GM19455 (cell line): ENCODE results near the gene AEBP2.
"Not testable (repeated sequence)": the region's sequence is repeated elsewhere in the genome, so short reads cannot be mapped to it uniquely, and the experiment has no call there.

Source experiments
- ATAC-seq: cut with Tn5 transposase; IDR thresholded peaks from one replicate; pipeline ENCODE4 v1.9.1; 2021; ENCODE audit not compliant: unreplicated experiment

The AEBP2 gene

GRCh38 chr12:19421503-19422282 lies 17.6 kb upstream of the AEBP2 start:
- no peak for ATAC-seq

GRCh38 chr12:19423166-19423930 lies 15.9 kb upstream of the AEBP2 start:
- no peak for ATAC-seq

- no peak for ATAC-seq
Observed at GRCh38 chr12:19428246-19428645, 11.0 kb upstream of the AEBP2 start.

GRCh38 chr12:19429491-19429890 lies 9.8 kb upstream of the AEBP2 start:
- ATAC-seq, result not testable (repeated sequence)

- no peak for ATAC-seq
Observed at GRCh38 chr12:19430988-19431387, 8.3 kb upstream of the AEBP2 start.

- ATAC-seq, result peak; percentile 52
Observed at GRCh38 chr12:19431407-19432308, 7.6 kb upstream of the AEBP2 start.

GRCh38 chr12:19432309-19433170 lies 6.8 kb upstream of the AEBP2 start:
- no peak for ATAC-seq

- no peak for ATAC-seq
Observed at GRCh38 chr12:19434538-19434937, 4.8 kb upstream of the AEBP2 start.

GRCh38 chr12:19435831-19436497 lies 3.3 kb upstream of the AEBP2 start:
- ATAC-seq, result no peak

- no peak for ATAC-seq
Observed at GRCh38 chr12:19436931-19437330, 2.4 kb upstream of the AEBP2 start.

GRCh38 chr12:19437996-19438395 lies 1.3 kb upstream of the AEBP2 start:
- ATAC-seq, result no peak

GRCh38 chr12:19440019-19440858 lies 947 bp downstream of the AEBP2 start:
- ATAC-seq, result peak; percentile 45

GRCh38 chr12:19440916-19441315 lies 1.6 kb downstream of the AEBP2 start:
- no peak for ATAC-seq

GRCh38 chr12:19443585-19443984 lies 4.3 kb downstream of the AEBP2 start:
- no peak for ATAC-seq

GRCh38 chr12:19444097-19444496 lies 4.8 kb downstream of the AEBP2 start:
- no peak for ATAC-seq

GRCh38 chr12:19447386-19447785 lies 8.1 kb downstream of the AEBP2 start:
- no peak for ATAC-seq

- no peak for ATAC-seq
Observed at GRCh38 chr12:19449814-19450213, 10.5 kb downstream of the AEBP2 start.

GRCh38 chr12:19450362-19450761 lies 11.1 kb downstream of the AEBP2 start:
- no peak for ATAC-seq

- ATAC-seq, result no peak
Observed at GRCh38 chr12:19451196-19451595, 11.9 kb downstream of the AEBP2 start.
